ENCODE data around the gene FBXO47. TPM values are rescaled to one million over a fixed set of nuclear protein-coding genes. Genes with fewer than 3 reads are reported as not detected.

FBXO47 gene
- total and polyA plus RNA-seq, 9 of the 15 experiments (the other 6 are each of a cell fraction or from before 2014, with no cell fraction given) = not detected

DNA sequence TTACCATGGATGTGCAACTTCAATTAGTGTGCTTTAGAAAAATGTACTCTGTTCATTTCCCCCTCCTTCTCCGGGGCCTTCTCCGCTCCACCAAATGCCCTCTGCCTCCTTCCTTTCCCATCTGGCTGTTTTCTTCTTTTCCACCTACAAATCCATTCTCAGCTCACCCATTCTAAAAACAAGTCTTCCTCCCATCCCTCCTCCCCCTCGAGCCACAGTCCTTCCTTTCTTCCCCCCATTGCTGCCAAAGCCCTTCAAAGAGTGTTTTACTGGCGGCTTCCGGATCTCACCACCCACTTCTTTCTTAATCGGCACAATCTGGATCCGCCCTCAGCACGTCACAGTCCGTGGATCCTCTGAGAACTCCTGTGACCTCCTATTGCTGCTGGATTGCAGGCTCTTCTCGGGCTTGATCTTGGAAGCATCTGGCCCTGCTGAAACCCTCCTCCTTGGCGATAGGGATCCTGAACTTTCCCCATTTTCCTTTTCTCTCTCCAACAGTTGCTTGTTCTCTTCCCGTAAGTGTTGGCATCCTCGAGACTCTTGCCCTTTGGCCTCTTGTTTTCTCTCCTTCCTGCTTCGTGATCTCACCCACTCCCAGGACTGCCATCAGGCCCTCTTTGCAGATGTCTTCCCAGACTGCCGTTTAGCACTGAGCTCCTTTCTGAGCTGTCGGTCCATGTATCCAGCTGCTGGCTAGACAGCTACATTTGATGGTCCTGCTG is 36.0 kb upstream of the FBXO47 start (continued):
- TF ChIP-seq, protein P1, sequence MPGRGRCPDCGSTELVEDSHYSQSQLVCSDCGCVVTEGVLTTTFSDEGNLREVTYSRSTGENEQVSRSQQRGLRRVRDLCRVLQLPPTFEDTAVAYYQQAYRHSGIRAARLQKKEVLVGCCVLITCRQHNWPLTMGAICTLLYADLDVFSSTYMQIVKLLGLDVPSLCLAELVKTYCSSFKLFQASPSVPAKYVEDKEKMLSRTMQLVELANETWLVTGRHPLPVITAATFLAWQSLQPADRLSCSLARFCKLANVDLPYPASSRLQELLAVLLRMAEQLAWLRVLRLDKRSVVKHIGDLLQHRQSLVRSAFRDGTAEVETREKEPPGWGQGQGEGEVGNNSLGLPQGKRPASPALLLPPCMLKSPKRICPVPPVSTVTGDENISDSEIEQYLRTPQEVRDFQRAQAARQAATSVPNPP (IDR thresholded peaks at IDR 0.05; ENCODE audit: borderline replicate concordance, insufficient read depth, insufficient read length) = no peak
- peak; percentile 69 for TF ChIP-seq POLR2A (conservative IDR thresholded peaks at IDR 0.05)
- TF ChIP-seq, protein P2, sequence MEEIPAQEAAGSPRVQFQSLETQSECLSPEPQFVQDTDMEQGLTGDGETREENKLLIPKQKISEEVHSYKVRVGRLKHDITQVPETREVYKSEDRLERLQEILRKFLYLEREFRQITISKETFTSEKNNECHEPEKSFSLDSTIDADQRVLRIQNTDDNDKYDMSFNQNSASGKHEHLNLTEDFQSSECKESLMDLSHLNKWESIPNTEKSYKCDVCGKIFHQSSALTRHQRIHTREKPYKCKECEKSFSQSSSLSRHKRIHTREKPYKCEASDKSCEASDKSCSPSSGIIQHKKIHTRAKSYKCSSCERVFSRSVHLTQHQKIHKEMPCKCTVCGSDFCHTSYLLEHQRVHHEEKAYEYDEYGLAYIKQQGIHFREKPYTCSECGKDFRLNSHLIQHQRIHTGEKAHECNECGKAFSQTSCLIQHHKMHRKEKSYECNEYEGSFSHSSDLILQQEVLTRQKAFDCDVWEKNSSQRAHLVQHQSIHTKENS (CRISPR knock-in tag; IDR thresholded peaks at IDR 0.05) = no peak
- peak; percentile 72 for TF ChIP-seq GATA2 (CRISPR knock-in tag; IDR thresholded peaks at IDR 0.05)
- TF ChIP-seq ZFX (CRISPR knock-in tag; IDR thresholded peaks at IDR 0.05) = peak; percentile 28; the same call in 1 of the 2 replicates
- peak; percentile 63; the same call in 1 of the 2 replicates for TF ChIP-seq BACH1 (tag; IDR thresholded peaks at IDR 0.05)
- TF ChIP-seq, protein P3, sequence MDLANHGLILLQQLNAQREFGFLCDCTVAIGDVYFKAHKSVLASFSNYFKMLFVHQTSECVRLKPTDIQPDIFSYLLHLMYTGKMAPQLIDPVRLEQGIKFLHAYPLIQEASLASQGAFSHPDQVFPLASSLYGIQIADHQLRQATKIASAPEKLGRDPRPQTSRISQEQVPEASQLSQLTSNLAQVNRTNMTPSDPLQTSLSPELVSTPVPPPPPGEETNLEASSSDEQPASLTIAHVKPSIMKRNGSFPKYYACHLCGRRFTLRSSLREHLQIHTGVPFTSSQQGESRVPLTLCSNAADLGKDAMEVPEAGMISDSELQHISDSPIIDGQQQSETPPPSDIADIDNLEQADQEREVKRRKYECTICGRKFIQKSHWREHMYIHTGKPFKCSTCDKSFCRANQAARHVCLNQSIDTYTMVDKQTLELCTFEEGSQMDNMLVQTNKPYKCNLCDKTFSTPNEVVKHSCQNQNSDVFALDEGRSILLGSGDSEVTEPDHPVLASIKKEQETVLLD (IDR thresholded peaks at IDR 0.05) = peak; percentile 35; the same call in 1 of the 2 replicates
- TF ChIP-seq CREB1 (IDR thresholded peaks at IDR 0.05) = peak; percentile 56; the same call in 1 of the 2 replicates
- 0 out of 2 replicates have a peak, but pooled peaks have one; percentile 14 for TF ChIP-seq CREB1 (CRISPR knock-in tag; IDR thresholded peaks at IDR 0.05)
- TF ChIP-seq SMARCA4 (IDR thresholded peaks at IDR 0.05) = peak; percentile 74
- TF ChIP-seq, protein P4, sequence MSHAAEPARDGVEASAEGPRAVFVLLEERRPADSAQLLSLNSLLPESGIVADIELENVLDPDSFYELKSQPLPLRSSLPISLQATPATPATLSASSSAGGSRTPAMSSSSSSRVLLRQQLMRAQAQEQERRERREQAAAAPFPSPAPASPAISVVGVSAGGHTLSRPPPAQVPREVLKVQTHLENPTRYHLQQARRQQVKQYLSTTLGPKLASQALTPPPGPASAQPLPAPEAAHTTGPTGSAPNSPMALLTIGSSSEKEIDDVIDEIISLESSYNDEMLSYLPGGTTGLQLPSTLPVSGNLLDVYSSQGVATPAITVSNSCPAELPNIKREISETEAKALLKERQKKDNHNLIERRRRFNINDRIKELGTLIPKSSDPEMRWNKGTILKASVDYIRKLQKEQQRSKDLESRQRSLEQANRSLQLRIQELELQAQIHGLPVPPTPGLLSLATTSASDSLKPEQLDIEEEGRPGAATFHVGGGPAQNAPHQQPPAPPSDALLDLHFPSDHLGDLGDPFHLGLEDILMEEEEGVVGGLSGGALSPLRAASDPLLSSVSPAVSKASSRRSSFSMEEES (CRISPR knock-in tag; IDR thresholded peaks at IDR 0.05) = no peak
- TF ChIP-seq ZNF274 (IDR thresholded peaks at IDR 0.05; ENCODE audit: borderline replicate concordance, low read depth, low read length) = no peak
- TF ChIP-seq ARNT (IDR thresholded peaks at IDR 0.05) = peak in 1 of 2 experiments; percentile 78; a peak in 1 of 4 replicates

Data from K562 (cell line).